Testis (tissue), 3 donors: ENCODE results near the gene LGALS7B. TPM values are rescaled to one million over a fixed set of nuclear protein-coding genes. Genes with fewer than 3 reads are reported as not detected.
"Not testable (repeated sequence)": the region's sequence is repeated elsewhere in the genome, so short reads cannot be mapped to it uniquely, and the experiment has no call there.

ENCODE experiments used
- DNase-seq: peaks from one replicate; pipeline ENCODE4 v3.0.0-alpha.2; 2019
- H3K27ac ChIP-seq, 2 donors: fragments of 200-600 bp; sonication (generic); one replicate each; pipeline ENCODE4 v1.5.1; 2019
- H3K27me3 ChIP-seq: fragments of 200-600 bp; sonication (generic); one replicate; pipeline ENCODE4 v1.5.1; 2019
- H3K36me3 ChIP-seq: fragments of 200-600 bp; sonication (generic); one replicate; pipeline ENCODE4 v1.5.1; 2017; ENCODE audit warnings: low read depth; ENCODE audit errors: missing control alignments
- H3K4me1 ChIP-seq: fragments of 200-600 bp; sonication (generic); one replicate; pipeline ENCODE4 v1.5.1; 2019
- H3K4me3 ChIP-seq, 2 donors: fragments of 200-600 bp; sonication (generic); one replicate each; pipeline ENCODE4 v1.5.1; 2017 to 2019
- H3K9me3 ChIP-seq: fragments of 200-600 bp; sonication (generic); one replicate; pipeline ENCODE4 v1.5.1; 2017
- POLR2A ChIP-seq: fragments of 450-650 bp; IDR thresholded peaks from one replicate; pipeline ENCODE4 v1.6.1; 2017; ENCODE audit warnings: antibody characterized with exemption, mild to moderate bottlenecking, moderate library complexity
- whole genome bisulfite sequencing, 2 donors: methylation state at CpG; one replicate each; pipeline ENCODE4 v1.1.5; 2018; 5-methylcytosine and 5-hydroxymethylcytosine counted together
- intact Hi-C: fragments of 100-400 bp; cut with DNase I; formaldehyde crosslinking; loops from one replicate; pipeline ENCODE4 v1.15.1; 2023; ENCODE audit warnings: low total_unique reads
- polyA plus RNA-seq: library from polyadenylated mRNA; stranded (reverse); fragments of 350-450 nt; fragmentation: Illumina TruSeq; extraction: RNeasy Lipid Tissue Mini Kit (QIAGEN cat#74804); gene quantifications from one replicate; pipeline ENCODE4 v1.2.3, GENCODE V29; 2014; ENCODE audit warnings: low read depth, low replicate concordance; ENCODE audit not compliant: insufficient read depth
- total RNA-seq, 2 donors: library from RNA; depleted of rRNA; stranded (reverse); fragments of >200 nt; gene quantifications; one replicate each; pipeline ENCODE4 v1.2.3, GENCODE V29; 2016
- TF ChIP-seq, protein P1 (sequence below), 3 experiments: fragments of 450-650 bp in 2 of 3; fragments of 200-600 bp in 1 of 3; sonication (generic) in 1 of 3; IDR thresholded peaks; one replicate each; pipeline ENCODE4 v1.5.1; 2016 to 2019; ENCODE audit warnings: antibody characterized with exemption in 3 of 3, mild to moderate bottlenecking in 2 of 3, moderate library complexity in 1 of 3

The LGALS7B gene
- total and polyA plus RNA-seq, 3 donors from 2014 or later: 2.3 to 8.1 TPM; not detected in 1

DNA sequence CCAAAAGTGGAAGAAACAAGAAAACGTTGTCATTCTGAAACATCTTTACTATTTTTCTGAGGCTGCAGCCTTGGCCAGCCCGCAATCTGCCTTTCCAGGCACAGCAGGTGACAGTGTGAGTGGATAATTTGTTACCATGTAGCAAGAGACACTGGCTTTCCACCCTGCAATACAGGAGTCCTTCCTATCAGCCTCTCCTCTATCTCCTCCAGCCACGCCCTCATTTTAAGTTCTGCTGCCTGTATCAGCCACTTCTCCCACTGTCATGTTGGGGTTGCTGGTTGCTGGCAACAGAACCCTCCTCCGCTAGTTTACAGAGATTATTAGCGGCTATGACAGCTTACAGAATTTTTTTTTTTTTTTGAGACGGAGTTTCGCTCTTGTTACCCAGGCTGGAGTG lies 7.9 kb upstream of the LGALS7B start:
- H3K36me3 ChIP-seq: no peaks in the 10 kb centered on the region
- intact Hi-C loops: no loop called here
- no peak overlapping the region for H3K4me3 ChIP-seq
- H3K27me3 ChIP-seq: no peaks in the 10 kb centered on the region
- peak; percentile 90 for DNase-seq
- H3K27ac ChIP-seq: peak overlapping the region; percentile 33 to 63
- TF ChIP-seq POLR2A: no peak
- TF ChIP-seq, protein P1, sequence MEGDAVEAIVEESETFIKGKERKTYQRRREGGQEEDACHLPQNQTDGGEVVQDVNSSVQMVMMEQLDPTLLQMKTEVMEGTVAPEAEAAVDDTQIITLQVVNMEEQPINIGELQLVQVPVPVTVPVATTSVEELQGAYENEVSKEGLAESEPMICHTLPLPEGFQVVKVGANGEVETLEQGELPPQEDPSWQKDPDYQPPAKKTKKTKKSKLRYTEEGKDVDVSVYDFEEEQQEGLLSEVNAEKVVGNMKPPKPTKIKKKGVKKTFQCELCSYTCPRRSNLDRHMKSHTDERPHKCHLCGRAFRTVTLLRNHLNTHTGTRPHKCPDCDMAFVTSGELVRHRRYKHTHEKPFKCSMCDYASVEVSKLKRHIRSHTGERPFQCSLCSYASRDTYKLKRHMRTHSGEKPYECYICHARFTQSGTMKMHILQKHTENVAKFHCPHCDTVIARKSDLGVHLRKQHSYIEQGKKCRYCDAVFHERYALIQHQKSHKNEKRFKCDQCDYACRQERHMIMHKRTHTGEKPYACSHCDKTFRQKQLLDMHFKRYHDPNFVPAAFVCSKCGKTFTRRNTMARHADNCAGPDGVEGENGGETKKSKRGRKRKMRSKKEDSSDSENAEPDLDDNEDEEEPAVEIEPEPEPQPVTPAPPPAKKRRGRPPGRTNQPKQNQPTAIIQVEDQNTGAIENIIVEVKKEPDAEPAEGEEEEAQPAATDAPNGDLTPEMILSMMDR (IDR thresholded peaks at IDR 0.05): no peak
- H3K9me3 ChIP-seq: no peaks in the 10 kb centered on the region
- H3K4me1 ChIP-seq: peaks cover 6% of the 10 kb centered on the region
- 43 to 55% methylated on average over 7 of the region's 7 CpGs for WGBS, 2 donors

DNA sequence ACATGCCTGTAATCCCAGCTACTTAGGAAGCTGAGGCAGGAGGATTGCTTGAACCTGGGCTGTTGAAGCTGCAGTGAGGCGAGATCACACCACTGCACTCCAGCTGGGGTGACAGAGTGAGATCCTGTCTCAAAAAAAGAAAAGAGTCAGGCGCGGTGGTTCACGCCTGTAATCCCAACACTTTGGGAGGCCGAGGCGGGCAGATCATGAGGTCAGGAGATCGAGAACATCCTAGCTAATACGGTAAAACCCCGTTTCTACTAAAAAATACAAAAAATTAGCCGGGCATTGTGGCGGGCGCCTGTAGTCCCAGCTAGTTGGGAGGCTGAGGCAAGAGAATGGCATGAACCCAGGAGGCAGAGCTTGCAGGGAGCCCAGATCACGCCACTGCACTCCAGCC lies 6.8 kb upstream of the LGALS7B start:
- H3K9me3 ChIP-seq, H3K4me3 ChIP-seq, H3K27me3 ChIP-seq, intact Hi-C loops, H3K36me3 ChIP-seq, H3K27ac ChIP-seq, H3K4me1 ChIP-seq, DNase-seq: not testable (repeated sequence)
- WGBS, 2 donors: 90 to 92% methylated on average over 12 to 13 of the region's 13 CpGs

DNA sequence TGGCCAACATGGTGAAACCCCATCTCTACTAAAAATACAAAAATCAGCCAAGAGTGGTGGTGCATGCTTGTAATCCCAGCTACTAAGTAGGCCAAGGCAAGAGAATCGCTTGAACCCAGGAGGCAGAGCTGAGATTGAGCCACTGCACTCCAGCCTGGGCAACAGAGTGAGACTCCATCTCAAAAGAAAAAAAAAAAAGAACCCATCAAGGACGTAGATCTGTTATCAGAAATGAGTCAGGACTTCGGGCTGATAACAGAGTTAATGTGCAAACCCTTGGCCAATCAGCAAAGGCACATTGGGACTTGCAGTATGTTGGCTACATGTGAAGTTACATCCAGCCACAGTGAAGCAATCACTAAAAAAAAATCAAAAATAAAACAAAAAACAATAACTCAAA lies 4.8 kb upstream of the LGALS7B start:
- Histone ChIP-seq H3K27ac (no peak overlapping the region), H3K4me1 (no peaks in the 10 kb centered on the region), H3K36me3 (no peaks in the 10 kb centered on the region), H3K4me3 (no peak overlapping the region), H3K9me3 (no peaks in the 10 kb centered on the region), H3K27me3 (no peaks in the 10 kb centered on the region)
- intact Hi-C loops: no loop called here
- DNase-seq: no peak
- WGBS, 2 donors: 66 to 73% methylated on average over 3 of the region's 3 CpGs
- TF ChIP-seq POLR2A: no peak
- TF ChIP-seq, protein P1 (IDR thresholded peaks at IDR 0.05): no peak

DNA sequence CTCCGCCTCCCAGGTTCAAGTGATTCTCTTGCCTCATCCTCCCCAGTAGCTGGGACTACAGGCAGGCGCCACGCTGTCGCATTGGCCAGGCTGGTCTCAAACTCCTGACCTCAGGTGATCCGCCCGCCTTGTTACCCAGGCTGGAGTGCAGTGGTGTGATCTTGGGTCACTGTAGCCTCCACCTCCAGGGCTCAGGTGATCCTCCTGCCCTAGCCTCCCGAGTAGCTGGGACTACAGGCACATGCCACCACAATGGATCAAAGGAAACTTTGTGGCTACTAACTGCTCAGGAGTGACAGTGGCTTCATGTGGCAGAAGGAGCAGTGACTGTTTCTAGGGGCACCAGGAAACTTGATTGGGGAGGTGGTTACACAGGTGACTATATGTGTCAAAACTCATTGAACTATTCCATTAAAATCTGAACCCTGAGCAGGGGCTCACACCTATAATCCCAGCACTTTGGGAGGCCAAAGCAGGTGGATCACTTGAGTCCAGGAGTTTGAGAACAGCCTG lies 3.8 kb upstream of the LGALS7B start:
- H3K4me3 ChIP-seq: no peak overlapping the region
- no peak for DNase-seq
- no peaks in the 10 kb centered on the region for H3K9me3 ChIP-seq
- no peaks in the 10 kb centered on the region for H3K27me3 ChIP-seq
- intact Hi-C loops: no loop called here
- H3K4me1 ChIP-seq: no peaks in the 10 kb centered on the region
- no peaks in the 10 kb centered on the region for H3K36me3 ChIP-seq
- no peak for TF ChIP-seq POLR2A
- TF ChIP-seq, protein P1 (IDR thresholded peaks at IDR 0.05): no peak
- 97 to 98% methylated on average over 7 of the region's 7 CpGs for WGBS, 2 donors
- no peak overlapping the region for H3K27ac ChIP-seq

DNA sequence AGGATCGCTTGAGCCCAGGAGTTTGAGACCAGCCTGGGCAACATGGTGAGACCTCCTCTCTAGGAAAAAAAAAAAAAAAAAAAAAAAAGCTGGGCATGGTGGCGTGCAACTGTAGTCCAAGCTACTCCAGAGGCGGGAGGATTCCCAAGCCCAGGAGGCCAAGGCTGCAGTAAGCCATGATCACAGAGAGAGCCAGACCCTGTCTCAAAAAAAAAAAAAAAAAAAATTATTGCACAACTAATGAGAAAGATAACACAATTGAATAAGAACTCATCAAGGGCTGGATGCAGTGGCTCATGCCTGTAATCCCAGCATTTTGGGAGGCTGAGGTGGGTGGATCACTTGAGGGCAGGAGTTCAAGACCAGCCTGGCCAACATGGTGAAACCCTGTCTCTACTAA lies 2.9 kb upstream of the LGALS7B start:
- H3K36me3 ChIP-seq, H3K4me1 ChIP-seq, intact Hi-C loops, H3K27ac ChIP-seq, DNase-seq, H3K27me3 ChIP-seq, H3K4me3 ChIP-seq, H3K9me3 ChIP-seq: not testable (repeated sequence)
- 91 to 92% methylated on average over 3 of the region's 3 CpGs for WGBS, 2 donors

DNA sequence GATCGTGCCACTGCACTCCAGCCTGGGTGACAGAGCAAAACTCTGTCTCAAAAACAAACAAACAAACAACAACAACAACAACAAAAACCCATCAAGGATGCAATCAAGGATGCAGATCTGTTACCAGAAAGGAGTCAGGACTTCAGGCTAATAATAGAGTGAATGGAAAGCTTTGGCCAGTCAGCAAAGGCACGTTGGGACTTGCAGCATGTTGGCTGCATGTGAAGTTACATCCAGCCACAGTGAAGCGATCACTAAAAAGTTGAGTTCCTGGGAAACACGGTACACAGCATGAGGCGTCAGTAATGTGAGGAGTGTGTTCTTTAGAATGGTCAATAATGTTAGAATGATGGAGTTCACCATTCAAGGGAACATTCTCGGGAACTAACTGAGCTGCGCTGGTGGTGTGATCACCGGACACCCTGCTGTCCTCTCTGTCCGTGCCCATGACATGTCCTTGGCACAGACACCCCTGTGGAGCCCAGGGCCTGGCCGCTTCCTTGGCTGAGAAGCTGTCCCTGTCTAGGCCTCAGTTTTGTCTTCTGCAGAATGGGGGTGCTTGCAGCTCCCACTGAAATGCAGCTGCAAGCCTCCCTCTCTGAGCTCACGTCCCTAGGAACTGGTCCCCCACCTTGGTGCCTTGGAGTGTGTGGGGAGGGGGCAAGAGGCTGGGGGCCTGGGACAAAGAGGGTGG lies 2.3 kb upstream of the LGALS7B start:
- Histone ChIP-seq H3K27me3 (no peaks in the 10 kb centered on the region), H3K4me3 (no peak overlapping the region), H3K27ac (no peak overlapping the region), H3K9me3 (no peaks in the 10 kb centered on the region), H3K4me1 (no peaks in the 10 kb centered on the region), H3K36me3 (no peaks in the 10 kb centered on the region)
- 67 to 77% methylated on average over 10 to 11 of the region's 11 CpGs for WGBS, 2 donors
- no peak for DNase-seq
- intact Hi-C loops: no loop called here
- no peak for TF ChIP-seq POLR2A
- TF ChIP-seq, protein P1 (IDR thresholded peaks at IDR 0.05): no peak

DNA sequence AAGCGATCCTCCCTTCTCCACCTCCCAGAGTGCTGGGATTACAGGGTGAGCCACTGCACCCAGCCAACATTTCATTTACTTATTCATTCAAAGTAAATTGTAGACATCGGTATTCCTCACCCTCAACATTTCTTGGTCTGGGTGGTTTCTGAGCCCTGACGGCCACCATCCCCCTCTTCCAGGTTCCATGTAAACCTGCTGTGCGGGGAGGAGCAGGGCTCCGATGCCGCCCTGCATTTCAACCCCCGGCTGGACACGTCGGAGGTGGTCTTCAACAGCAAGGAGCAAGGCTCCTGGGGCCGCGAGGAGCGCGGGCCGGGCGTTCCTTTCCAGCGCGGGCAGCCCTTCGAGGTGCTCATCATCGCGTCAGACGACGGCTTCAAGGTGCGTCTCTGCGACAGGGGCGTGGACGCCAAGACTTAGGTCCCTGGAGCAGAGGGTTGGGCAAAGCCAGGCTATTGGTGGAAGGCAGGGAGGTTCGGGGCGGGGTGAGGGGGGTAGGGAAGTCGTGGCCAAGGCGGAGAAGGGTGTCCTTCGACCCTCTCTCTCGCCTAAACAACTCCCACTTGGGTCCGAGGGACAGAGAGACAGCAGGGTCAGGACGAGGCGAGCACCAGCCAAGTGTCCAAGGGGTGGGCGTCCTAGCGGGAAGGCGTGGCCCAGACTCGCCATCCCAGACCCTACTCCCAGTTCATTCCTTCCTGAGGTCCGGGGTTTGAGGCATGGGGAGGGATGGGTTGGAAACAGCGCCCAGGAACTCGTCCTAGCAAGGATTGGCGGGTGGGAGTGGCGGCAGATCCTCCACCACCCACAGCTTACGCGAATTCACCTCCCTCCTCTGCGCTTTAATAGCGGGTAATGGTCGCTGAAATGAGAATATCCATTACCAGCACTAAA lies 1.8 kb downstream of the LGALS7B start:
- WGBS, 2 donors: 41 to 75% methylated on average over 12 to 19 of the region's 49 CpGs
- H3K36me3 ChIP-seq, H3K9me3 ChIP-seq, H3K27me3 ChIP-seq, H3K27ac ChIP-seq, intact Hi-C loops, H3K4me1 ChIP-seq, H3K4me3 ChIP-seq: not testable (repeated sequence)
- DNase-seq: peak; percentile 41
